ENCODE measurements around the gene CNDP2. TPM values are rescaled to one million over a fixed set of nuclear protein-coding genes. Genes with fewer than 3 reads are reported as not detected.

The CNDP2 gene
- total RNA-seq, 1 donor from 2014 or later, result 52.5 TPM

DNA sequence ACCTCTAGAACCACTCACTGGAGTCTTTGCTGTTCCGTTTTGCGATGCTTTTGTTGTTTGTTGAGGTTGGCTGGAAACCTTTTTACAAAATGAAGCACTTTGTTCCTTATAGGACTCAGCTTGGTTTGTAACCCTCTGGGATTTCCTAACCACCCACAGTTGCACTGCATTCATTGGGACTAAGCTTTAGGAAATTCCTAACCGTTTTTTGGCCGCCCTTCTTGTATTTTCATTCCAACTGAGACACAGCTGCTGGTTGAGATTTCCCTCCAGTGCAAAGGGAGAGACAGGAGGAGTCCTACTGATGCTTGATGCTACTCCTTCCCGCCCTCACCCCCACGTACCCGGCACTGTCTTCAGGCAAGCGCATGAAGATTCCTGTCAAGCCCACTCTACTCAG lies 32.9 kb upstream of the CNDP2 start:
- H3K4me3 ChIP-seq, result no peak overlapping the region
- intact Hi-C loops (cut with DNase I), result loop anchor here (5.0 kb wide), 1 partner anchor 559 kb away; no protein-coding TSS in a partner anchor
- H3K9me3 ChIP-seq, result no peaks in the 10 kb centered on the region
- no peaks in the 10 kb centered on the region for H3K36me3 ChIP-seq
- TF ChIP-seq POLR2AphosphoS5 (IDR thresholded peaks at IDR 0.05; ENCODE audit: insufficient read depth in 1 of 2, low read depth in 1 of 2) (no peak), POLR2A (IDR thresholded peaks at IDR 0.05) (no peak)
- TF ChIP-seq, protein P1, sequence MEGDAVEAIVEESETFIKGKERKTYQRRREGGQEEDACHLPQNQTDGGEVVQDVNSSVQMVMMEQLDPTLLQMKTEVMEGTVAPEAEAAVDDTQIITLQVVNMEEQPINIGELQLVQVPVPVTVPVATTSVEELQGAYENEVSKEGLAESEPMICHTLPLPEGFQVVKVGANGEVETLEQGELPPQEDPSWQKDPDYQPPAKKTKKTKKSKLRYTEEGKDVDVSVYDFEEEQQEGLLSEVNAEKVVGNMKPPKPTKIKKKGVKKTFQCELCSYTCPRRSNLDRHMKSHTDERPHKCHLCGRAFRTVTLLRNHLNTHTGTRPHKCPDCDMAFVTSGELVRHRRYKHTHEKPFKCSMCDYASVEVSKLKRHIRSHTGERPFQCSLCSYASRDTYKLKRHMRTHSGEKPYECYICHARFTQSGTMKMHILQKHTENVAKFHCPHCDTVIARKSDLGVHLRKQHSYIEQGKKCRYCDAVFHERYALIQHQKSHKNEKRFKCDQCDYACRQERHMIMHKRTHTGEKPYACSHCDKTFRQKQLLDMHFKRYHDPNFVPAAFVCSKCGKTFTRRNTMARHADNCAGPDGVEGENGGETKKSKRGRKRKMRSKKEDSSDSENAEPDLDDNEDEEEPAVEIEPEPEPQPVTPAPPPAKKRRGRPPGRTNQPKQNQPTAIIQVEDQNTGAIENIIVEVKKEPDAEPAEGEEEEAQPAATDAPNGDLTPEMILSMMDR (IDR thresholded peaks at IDR 0.05), result no peak
- H3K27ac ChIP-seq, result no peak overlapping the region
- peaks cover 5% of the 10 kb centered on the region for H3K4me1 ChIP-seq
- no peak for DNase-seq (ENCODE audit: extremely low spot score in 2 of 2)
- H3K27me3 ChIP-seq, result no peaks in the 10 kb centered on the region

DNA sequence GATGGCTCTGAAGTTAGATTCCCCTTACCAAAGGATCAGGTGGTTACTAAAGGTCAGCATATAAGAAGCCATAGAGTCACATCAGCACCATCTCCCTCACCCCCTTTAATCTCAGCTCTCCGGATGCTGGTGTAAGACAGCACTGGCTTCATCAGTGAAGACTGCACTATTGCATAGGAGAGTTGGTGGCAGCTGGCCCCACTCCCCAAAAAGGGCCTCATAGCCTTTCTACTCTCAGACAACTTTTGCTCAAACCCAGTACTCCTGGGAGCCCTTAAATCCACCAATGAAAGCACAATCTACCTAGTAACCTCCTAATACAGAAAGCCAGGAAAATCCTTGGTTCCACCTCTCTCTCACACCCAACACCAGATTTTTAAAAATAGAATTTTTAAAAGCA lies 32.2 kb upstream of the CNDP2 start:
- Histone ChIP-seq H3K27me3 (no peaks in the 10 kb centered on the region), H3K27ac (no peak overlapping the region), H3K4me3 (no peak overlapping the region), H3K4me1 (peaks cover 13% of the 10 kb centered on the region), H3K9me3 (no peaks in the 10 kb centered on the region), H3K36me3 (no peaks in the 10 kb centered on the region)
- no peak for TF ChIP-seq POLR2A (IDR thresholded peaks at IDR 0.05)
- TF ChIP-seq POLR2AphosphoS5 (IDR thresholded peaks at IDR 0.05; ENCODE audit: insufficient read depth in 1 of 2, low read depth in 1 of 2), result no peak
- TF ChIP-seq, protein P1 (IDR thresholded peaks at IDR 0.05), result no peak
- intact Hi-C loops (cut with DNase I), result loop anchor here (5.0 kb wide), 1 partner anchor 558 kb away; no protein-coding TSS in a partner anchor
- no peak for DNase-seq (ENCODE audit: extremely low spot score in 2 of 2)

DNA sequence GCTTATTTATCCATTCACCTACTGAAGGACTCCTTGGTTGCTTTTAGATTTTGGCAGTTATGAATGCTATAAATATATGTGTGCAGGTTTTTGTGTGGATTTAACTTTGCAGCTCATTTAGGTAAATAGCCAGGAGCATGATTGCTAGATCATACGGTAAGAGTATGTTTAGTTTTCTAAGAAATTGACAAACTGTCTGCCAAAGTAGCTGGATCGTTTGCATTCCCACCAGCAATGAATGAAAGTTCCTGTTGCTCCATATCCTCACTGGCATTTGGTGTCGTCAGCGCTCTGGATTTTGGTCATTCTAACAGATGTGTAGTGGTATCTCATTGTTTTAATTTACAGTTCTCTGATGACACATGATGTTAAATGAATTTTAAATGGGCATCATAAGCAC lies 30.4 kb upstream of the CNDP2 start:
- H3K27me3 ChIP-seq, result no peaks in the 10 kb centered on the region
- TF ChIP-seq POLR2A (IDR thresholded peaks at IDR 0.05) (no peak), POLR2AphosphoS5 (IDR thresholded peaks at IDR 0.05; ENCODE audit: insufficient read depth in 1 of 2, low read depth in 1 of 2) (no peak)
- TF ChIP-seq, protein P1 (IDR thresholded peaks at IDR 0.05), result no peak
- no peak overlapping the region for H3K27ac ChIP-seq
- no peak overlapping the region for H3K4me3 ChIP-seq
- peaks cover 16% of the 10 kb centered on the region for H3K4me1 ChIP-seq
- H3K36me3 ChIP-seq, result no peaks in the 10 kb centered on the region
- DNase-seq (ENCODE audit: extremely low spot score in 2 of 2), result no peak
- intact Hi-C loops (cut with DNase I), result no loop called here
- no peaks in the 10 kb centered on the region for H3K9me3 ChIP-seq

DNA sequence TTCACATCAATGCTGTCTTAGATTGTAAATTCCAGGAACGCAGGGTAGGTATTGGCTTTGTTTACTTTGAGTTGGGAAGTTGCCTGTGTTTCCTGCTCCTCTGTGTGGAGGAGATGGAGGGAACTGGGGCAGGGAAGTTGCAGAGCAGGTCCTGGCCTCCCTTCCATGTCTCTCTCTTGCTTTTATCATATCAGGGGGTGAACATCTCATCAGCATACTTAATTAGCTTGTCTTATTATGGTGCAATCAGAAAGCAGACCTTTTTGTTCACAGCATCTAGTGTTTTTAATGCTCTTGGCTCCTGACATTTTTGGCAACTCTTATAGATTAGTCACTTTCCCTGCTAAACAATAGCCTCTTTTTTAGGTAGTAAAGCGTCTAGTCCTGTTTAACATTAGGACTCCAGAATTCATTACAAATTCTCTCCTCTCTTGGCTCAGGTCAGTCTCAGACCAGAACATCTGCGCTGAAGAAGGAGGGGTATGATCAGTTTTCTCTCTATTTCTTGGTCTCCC lies 27.6 kb upstream of the CNDP2 start:
- Histone ChIP-seq H3K27me3 (no peaks in the 10 kb centered on the region), H3K27ac (no peak overlapping the region), H3K4me3 (no peak overlapping the region), H3K9me3 (no peaks in the 10 kb centered on the region), H3K36me3 (no peaks in the 10 kb centered on the region), H3K4me1 (peaks cover 16% of the 10 kb centered on the region)
- TF ChIP-seq POLR2A (IDR thresholded peaks at IDR 0.05) (no peak), POLR2AphosphoS5 (IDR thresholded peaks at IDR 0.05; ENCODE audit: insufficient read depth in 1 of 2, low read depth in 1 of 2) (peak in 1 of 2 donors; percentile 67)
- no peak for DNase-seq (ENCODE audit: extremely low spot score in 2 of 2)
- intact Hi-C loops (cut with DNase I), result no loop called here

DNA sequence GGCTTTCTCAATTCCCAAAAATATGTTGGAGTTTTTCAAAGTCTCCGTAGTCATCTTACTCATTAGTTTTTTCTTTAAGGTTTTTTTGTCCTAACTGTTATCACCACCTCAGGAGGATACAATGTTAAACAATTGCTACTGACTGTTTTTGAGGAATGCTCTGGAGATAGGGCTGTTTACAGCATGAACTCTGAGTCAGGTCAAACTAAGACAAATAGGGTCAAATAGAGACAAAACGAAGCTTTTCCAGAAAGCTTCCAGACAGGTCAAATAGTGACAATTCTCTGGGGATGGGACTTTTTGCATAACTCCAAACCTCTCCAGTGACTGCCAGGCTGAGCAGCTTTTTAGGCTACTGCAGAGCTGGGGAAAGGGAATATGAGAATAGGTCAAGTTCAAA lies 23.9 kb upstream of the CNDP2 start:
- H3K27me3 ChIP-seq, result no peaks in the 10 kb centered on the region
- TF ChIP-seq, protein P1 (IDR thresholded peaks at IDR 0.05), result no peak
- TF ChIP-seq POLR2A (IDR thresholded peaks at IDR 0.05), result no peak
- TF ChIP-seq POLR2AphosphoS5 (IDR thresholded peaks at IDR 0.05; ENCODE audit: insufficient read depth in 1 of 2, low read depth in 1 of 2), result no peak
- no peak overlapping the region for H3K4me3 ChIP-seq
- H3K27ac ChIP-seq, result no peak overlapping the region
- H3K9me3 ChIP-seq, result no peaks in the 10 kb centered on the region
- no peak for DNase-seq (ENCODE audit: extremely low spot score in 2 of 2)
- intact Hi-C loops (cut with DNase I), result no loop called here
- no peaks in the 10 kb centered on the region for H3K36me3 ChIP-seq
- H3K4me1 ChIP-seq, result peaks cover 16% of the 10 kb centered on the region

Measured in vagina (tissue), 2 donors.